Esophagus squamous epithelium (tissue), 4 donors: ENCODE data around the gene TMEM135.

Source experiments
- POLR2A ChIP-seq, 4 donors: fragments of 450-650 bp; IDR thresholded peaks; one replicate each; pipeline ENCODE4 v1.6.1; 2017; ENCODE audit warnings: antibody characterized with exemption in 4 of 4, mild to moderate bottlenecking in 4 of 4, moderate library complexity in 3 of 4
- TF ChIP-seq, protein P1 (sequence below), 6 experiments: fragments of 450-650 bp in 4 of 6; fragments of 200-600 bp in 2 of 6; sonication (generic) in 2 of 6; IDR thresholded peaks; one replicate each; pipeline ENCODE4 v1.5.1; 2016 to 2019; ENCODE audit warnings: antibody characterized with exemption in 6 of 6, mild to moderate bottlenecking in 4 of 6, moderate library complexity in 4 of 6

DNA sequence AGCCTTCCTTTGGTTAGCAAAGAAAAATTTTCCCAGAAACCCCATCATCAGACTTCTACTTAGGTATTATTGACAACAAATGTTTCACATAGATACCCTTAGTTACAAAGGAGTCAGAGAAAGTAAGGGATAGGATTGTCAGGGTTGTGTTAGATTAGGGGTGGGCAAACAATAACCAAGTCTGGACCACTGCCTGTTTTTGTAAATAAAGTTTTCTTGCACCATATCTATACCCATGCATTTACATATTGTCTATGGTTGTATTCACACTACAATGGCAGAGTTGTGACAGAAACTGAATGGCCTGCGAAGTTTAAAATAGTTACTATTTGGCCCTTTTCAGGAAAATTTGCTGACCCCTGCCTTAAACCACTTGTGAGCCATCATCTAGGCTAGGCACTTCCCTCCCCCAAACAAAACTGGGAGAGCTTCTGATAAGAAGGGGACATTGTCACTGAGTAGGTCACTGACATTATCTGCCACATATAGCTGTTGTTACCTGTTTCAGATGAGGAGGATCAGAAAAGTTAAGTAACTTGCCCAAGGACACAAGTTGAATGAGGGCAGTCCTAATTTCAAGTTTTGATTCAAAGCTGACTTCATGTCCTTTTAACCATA is 40.7 kb upstream of the TMEM135 start:
- TF ChIP-seq, protein P1, sequence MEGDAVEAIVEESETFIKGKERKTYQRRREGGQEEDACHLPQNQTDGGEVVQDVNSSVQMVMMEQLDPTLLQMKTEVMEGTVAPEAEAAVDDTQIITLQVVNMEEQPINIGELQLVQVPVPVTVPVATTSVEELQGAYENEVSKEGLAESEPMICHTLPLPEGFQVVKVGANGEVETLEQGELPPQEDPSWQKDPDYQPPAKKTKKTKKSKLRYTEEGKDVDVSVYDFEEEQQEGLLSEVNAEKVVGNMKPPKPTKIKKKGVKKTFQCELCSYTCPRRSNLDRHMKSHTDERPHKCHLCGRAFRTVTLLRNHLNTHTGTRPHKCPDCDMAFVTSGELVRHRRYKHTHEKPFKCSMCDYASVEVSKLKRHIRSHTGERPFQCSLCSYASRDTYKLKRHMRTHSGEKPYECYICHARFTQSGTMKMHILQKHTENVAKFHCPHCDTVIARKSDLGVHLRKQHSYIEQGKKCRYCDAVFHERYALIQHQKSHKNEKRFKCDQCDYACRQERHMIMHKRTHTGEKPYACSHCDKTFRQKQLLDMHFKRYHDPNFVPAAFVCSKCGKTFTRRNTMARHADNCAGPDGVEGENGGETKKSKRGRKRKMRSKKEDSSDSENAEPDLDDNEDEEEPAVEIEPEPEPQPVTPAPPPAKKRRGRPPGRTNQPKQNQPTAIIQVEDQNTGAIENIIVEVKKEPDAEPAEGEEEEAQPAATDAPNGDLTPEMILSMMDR (IDR thresholded peaks at IDR 0.05), result no peak
- no peak for TF ChIP-seq POLR2A (IDR thresholded peaks at IDR 0.05)
